ENCODE data around the gene DENND6B.
A peak's percentile ranks its signal among the peaks of the same experiment; 100 is the strongest.

DNA sequence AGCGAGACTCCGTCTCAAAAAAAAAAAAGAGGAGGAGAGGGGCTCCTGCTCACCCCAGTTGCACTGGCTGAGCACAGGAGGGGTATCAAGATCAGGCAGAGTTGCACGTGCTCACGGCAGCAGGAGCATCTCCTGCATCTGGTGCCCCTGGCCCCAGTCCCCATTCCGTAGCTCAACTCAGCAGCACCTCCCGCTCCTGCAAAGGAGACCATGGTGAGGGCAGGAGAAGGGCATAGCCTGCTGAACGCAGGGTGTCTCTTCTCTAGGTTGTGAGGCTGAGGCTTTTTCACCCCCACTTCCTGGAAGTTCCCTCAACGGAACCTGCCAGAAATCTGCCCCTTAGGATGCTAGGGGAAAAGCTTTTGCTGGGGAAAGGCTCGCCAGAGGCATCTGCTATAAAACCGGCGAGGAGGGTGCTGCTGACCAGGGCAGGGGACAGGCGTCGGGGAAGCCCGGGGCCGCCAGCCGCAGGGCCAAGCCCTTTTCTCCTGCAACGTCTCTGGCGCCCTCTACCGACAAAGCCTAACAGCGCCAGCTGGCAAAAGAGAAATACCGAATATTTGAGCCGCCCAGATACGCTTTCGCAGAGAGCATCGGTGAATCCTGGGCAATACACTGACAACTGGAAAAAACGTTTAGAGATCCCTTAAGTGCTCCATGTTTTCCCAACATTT lies 15.3 kb upstream of the DENND6B start:
- TF ChIP-seq, protein P1, sequence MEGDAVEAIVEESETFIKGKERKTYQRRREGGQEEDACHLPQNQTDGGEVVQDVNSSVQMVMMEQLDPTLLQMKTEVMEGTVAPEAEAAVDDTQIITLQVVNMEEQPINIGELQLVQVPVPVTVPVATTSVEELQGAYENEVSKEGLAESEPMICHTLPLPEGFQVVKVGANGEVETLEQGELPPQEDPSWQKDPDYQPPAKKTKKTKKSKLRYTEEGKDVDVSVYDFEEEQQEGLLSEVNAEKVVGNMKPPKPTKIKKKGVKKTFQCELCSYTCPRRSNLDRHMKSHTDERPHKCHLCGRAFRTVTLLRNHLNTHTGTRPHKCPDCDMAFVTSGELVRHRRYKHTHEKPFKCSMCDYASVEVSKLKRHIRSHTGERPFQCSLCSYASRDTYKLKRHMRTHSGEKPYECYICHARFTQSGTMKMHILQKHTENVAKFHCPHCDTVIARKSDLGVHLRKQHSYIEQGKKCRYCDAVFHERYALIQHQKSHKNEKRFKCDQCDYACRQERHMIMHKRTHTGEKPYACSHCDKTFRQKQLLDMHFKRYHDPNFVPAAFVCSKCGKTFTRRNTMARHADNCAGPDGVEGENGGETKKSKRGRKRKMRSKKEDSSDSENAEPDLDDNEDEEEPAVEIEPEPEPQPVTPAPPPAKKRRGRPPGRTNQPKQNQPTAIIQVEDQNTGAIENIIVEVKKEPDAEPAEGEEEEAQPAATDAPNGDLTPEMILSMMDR (IDR thresholded peaks at IDR 0.05) = peak; percentile 97 to 99 (median 98)
- TF ChIP-seq POLR2A (IDR thresholded peaks at IDR 0.05) = no peak
